CD14-positive monocyte (primary cell): ENCODE results near the gene EXPH5. TPM values are rescaled to one million over a fixed set of nuclear protein-coding genes. Genes with fewer than 3 reads are reported as not detected.
"Not testable (repeated sequence)": the region's sequence is repeated elsewhere in the genome, so short reads cannot be mapped to it uniquely, and the experiment has no call there.

Experiments
- DNase-seq, 3 donors: peaks; one replicate each; pipeline ENCODE4 v3.0.0-alpha.2; 2011 to 2022
- H2AFZ ChIP-seq: 2 replicates; pipeline ENCODE4 v1.6.0; 2012; ENCODE audit warnings: mild to moderate bottlenecking, low read depth, low read length, inconsistent platforms; ENCODE audit not compliant: insufficient read depth, poor library complexity, severe bottlenecking
- H3K27ac ChIP-seq, 2 donors: 1 replicate in 1 of 2; 2 replicates in 1 of 2; pipeline ENCODE4 v1.5.1; 2012 to 2013; ENCODE audit warnings: low read length in 2 of 2, control low read depth in 1 of 2, inconsistent platforms in 1 of 2, low read depth in 1 of 2, mild to moderate bottlenecking in 1 of 2
- H3K27me3 ChIP-seq, 2 donors: one replicate each; pipeline versions ENCODE4 v1.6.0 to v1.6.1; 2011 to 2013; ENCODE audit warnings: low read length in 2 of 2; ENCODE audit not compliant: control insufficient read depth in 2 of 2, insufficient read depth in 2 of 2
- H3K36me3 ChIP-seq, 2 donors: replicated peaks in 1 of 2; 1 replicate in 1 of 2; 2 replicates in 1 of 2; pipeline versions ENCODE4 v1.5.1 to v1.6.1; 2012 to 2013; ENCODE audit warnings: low read length in 2 of 2, control low read depth in 1 of 2, inconsistent platforms in 1 of 2, mild to moderate bottlenecking in 1 of 2; ENCODE audit not compliant: insufficient read depth in 2 of 2, control insufficient read depth in 1 of 2
- H3K4me1 ChIP-seq, 2 donors: 1 replicate in 1 of 2; 2 replicates in 1 of 2; pipeline versions ENCODE4 v1.5.1 to v1.6.1; 2012 to 2013; ENCODE audit warnings: low read length in 2 of 2, control low read depth in 1 of 2, inconsistent platforms in 1 of 2, mild to moderate bottlenecking in 1 of 2, moderate library complexity in 1 of 2; ENCODE audit not compliant: insufficient read depth in 2 of 2, control insufficient read depth in 1 of 2
- H3K4me2 ChIP-seq: replicated peaks from 2 replicates; pipeline ENCODE3; 2012; ENCODE audit warnings: low read length, moderate library complexity, mild to moderate bottlenecking; ENCODE audit not compliant: poor library complexity, severe bottlenecking; ENCODE audit errors: extremely low read depth
- H3K4me3 ChIP-seq, 3 experiments: fragments of 200-600 bp in 1 of 3; sonication (generic) in 1 of 3; replicated peaks in 1 of 3; 1 replicate in 2 of 3; 2 replicates in 1 of 3; pipeline ENCODE4 v1.5.1; 2011 to 2013; ENCODE audit warnings: low read length in 3 of 3, mild to moderate bottlenecking in 3 of 3, control low read depth in 2 of 3, low read depth in 2 of 3, inconsistent platforms in 1 of 3, moderate library complexity in 1 of 3
- H3K79me2 ChIP-seq: 2 replicates; pipeline ENCODE4 v1.6.0; 2012; ENCODE audit warnings: mild to moderate bottlenecking, control low read depth, inconsistent platforms, low read length, moderate library complexity; ENCODE audit not compliant: insufficient read depth
- H3K9ac ChIP-seq: 2 replicates; pipeline ENCODE4 v1.6.0; 2017; ENCODE audit warnings: low read length, mild to moderate bottlenecking; ENCODE audit not compliant: insufficient read depth, poor library complexity, severe bottlenecking
- H3K9me3 ChIP-seq, 2 donors: replicated peaks in 1 of 2; 1 replicate in 1 of 2; 2 replicates in 1 of 2; pipeline versions ENCODE4 v1.5.1 to v1.6.1; 2012 to 2013; ENCODE audit warnings: low read length in 2 of 2, control low read depth in 1 of 2; ENCODE audit not compliant: control insufficient read depth in 1 of 2, insufficient read depth in 1 of 2
- H4K20me1 ChIP-seq: 2 replicates; pipeline ENCODE4 v1.6.0; 2012; ENCODE audit warnings: mild to moderate bottlenecking, low read length, control low read depth, moderate library complexity; ENCODE audit not compliant: insufficient read depth
- H3K27ac Mint-ChIP-seq, 7 donors: one replicate each; pipeline ENCODE4 v1.8.0; 2020; ENCODE audit warnings: mild to moderate bottlenecking in 7 of 7, mixed read lengths in 7 of 7, moderate library complexity in 6 of 7, inconsistent platforms in 2 of 7
- H3K27me3 Mint-ChIP-seq, 3 donors: one replicate each; pipeline ENCODE4 v1.8.0; 2021 to 2022; ENCODE audit warnings: low read depth in 3 of 3, mild to moderate bottlenecking in 3 of 3, mixed read lengths in 3 of 3, moderate library complexity in 3 of 3, inconsistent platforms in 1 of 3
- H3K36me3 Mint-ChIP-seq, 2 donors: one replicate each; pipeline ENCODE4 v1.8.0; 2020; ENCODE audit warnings: mixed read lengths in 2 of 2, inconsistent platforms in 1 of 2, mild to moderate bottlenecking in 1 of 2
- H3K4me1 Mint-ChIP-seq: one replicate; pipeline ENCODE4 v1.8.0; 2020; ENCODE audit warnings: mild to moderate bottlenecking, mixed read lengths
- H3K4me3 Mint-ChIP-seq, 2 donors: one replicate each; pipeline ENCODE4 v1.8.0; 2020; ENCODE audit warnings: mild to moderate bottlenecking in 2 of 2, mixed read lengths in 2 of 2, moderate library complexity in 1 of 2
- H3K9me3 Mint-ChIP-seq, 7 donors: one replicate each; pipeline ENCODE4 v1.8.0; 2020 to 2022; ENCODE audit warnings: mixed read lengths in 7 of 7, mild to moderate bottlenecking in 6 of 7, moderate library complexity in 6 of 7, inconsistent platforms in 2 of 7
- CTCF ChIP-seq: fragments of 200-600 bp; IDR thresholded peaks from one replicate; pipeline ENCODE4 v1.8.0; 2022; ENCODE audit warnings: antibody characterized with exemption, mild to moderate bottlenecking
- WGBS: methylation state at CpG from one replicate; pipeline ENCODE4 v1.1.5; 2013; ENCODE audit warnings: missing lambda C conversion rate; ENCODE audit not compliant: insufficient coverage; 5-methylcytosine and 5-hydroxymethylcytosine counted together
- intact Hi-C, 2 donors: fragments of 100-400 bp; cut with micrococcal nuclease; formaldehyde crosslinking; loops; one replicate each; pipeline versions ENCODE4 v1.15.0 to v1.15.1; 2023
- polyA minus RNA-seq: library from RNA; depleted of rRNA, polyadenylated mRNA; stranded (reverse); fragments of >200 nt; gene quantifications from 2 replicates; pipeline ENCODE4 v1.2.3, GENCODE V29; 2012
- polyA plus RNA-seq, 3 donors: library from polyadenylated mRNA; depleted of rRNA in 1 of 3; unstranded in 2 of 3; stranded (reverse) in 1 of 3; fragments of 300-500 nt in 2 of 3; fragments of >200 nt in 1 of 3; fragmentation: Illumina TruSeq in 2 of 3; gene quantifications; 1 replicate in 2 of 3; 2 replicates in 1 of 3; pipeline ENCODE4 v1.2.3, GENCODE V29; 2012 to 2021
- total RNA-seq, 12 experiments: library from RNA in 1 of 12; stranded (reverse) in 1 of 12; fragments of 120-200 nt in 1 of 12; gene quantifications; one replicate each; pipeline ENCODE4 v1.2.4 and lab custom pipeline; 2013 to 2026; ENCODE audit warnings: mixed read lengths in 6 of 12, inconsistent platforms in 1 of 12

Gene EXPH5, protein sequence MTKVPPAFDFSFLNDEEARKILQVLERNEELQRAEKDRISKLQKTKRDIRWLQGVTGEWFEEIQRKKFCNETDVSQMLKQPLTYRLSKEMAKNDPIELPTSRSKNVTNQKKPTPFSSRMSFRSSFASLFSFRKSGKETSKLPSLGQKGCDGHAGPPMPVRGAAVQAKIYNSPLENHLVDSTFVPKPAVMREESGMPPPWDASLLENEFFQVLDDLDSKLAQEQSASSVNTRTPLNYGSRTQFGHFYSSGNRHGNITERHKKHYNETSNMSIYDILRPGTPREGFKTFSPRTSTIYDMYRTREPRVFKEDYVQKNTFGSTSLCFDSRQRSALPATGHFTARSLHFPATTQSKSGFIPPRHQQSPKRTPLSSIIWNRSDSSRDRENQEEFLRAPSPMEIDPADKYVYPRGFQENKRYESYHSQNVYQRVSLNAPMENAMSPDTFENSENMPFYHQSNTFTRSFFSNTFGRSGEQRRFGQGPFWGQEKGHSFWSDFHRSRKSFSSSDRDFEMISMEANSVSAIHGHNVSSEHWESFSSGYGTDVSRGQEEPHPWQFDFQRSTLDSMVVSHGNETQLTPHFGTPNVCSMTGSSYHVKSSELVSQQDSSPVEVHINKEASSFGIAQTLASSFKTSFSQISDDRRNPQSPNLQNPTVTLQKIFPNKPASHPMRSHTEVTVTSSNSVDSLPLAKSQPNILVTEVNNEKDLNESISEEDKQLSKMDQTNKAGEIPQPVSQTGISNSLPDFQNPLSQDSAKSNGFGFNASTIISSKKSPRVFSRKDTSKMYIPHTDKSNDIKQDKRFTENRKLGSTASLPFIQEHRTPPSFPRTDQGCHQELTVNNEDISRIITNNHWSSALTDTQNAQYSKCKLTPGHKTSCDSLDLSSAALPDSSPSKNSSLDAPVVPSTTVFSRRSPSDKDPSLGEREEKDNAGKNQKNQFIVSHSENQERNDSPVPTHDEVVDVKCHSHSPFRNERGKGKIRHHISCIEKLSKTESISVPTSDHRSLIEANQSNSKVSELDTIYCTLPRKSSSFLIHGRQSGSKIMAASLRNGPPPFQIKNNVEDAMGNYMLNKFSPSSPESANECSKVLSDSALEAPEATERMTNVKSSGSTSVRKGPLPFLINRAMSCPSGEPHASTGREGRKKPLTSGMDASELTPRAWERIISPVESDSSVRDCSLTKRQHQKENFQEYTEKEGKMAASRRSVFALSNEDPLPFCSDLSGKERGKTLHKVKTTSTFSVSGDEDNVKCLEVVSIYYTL (N-terminal part only)
- total RNA-seq (2013), result 0.08 TPM
- polyA plus RNA-seq, result under 1 TPM in 2 of 3 donors, not detected in 1; 0.05 to 0.17 TPM
- 0.16 and 0.28 TPM in 2 replicates for polyA minus RNA-seq
- total RNA-seq (lab: John Stamatoyannopoulos, UW), result 0.36 to 12.3 (median 0.84) reads per million in 11 experiments

DNA sequence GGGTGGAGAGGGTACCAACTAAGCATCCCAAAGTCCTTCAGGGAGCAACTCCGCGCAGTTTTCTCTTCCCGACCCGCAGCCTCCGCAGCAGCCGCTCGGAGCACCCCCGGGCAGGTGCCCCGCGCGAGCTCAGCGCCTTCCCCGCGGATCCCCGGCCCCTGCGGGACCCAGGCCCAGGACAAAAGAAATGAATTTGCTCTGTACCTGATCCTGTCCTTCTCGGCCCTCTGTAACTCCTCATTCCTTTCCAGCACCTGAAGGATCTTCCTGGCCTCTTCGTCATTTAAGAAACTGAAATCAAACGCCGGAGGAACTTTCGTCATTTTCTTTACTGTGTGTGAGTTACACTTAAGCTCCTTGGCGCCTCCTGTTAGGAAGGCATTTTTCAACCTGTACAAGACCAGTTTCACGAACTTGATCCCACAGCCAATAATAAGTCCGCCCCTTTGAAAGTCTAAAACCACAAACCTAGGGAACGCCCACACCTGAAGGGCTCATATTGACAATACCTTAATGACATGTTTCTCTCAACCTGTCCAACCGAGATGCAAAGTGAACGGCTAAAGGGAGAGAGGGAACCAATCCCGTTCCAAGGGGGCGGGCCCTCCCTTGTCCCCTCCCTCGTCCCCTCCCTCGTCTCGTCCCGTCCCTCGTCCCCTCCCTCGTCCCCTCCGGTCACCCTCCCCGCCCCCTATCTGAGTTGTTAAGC, at the start of gene EXPH5:
EXPH5 (minus strand) TSS at position 555 of the 709 bp plus-strand sequence; CDS start at position 323, 232 bp downstream.
- Mint-ChIP-seq H3K4me1 (peaks cover 17% of the 10 kb centered on the region), H3K9me3 (peaks cover 0 to 1% (median 0%) of the 10 kb centered on the region in 7 donors), H3K27ac (peak within 1 kb of the TSS; percentile 64 to 94 (median 81)), H3K4me3 (peak within 1 kb of the TSS; percentile 93 to 100), H3K27me3 (peaks cover 14 to 27% (median 16%) of the 10 kb centered on the region in 3 donors), H3K36me3 (peaks cover 0 to 1% of the 10 kb centered on the region in 2 donors)
- Histone ChIP-seq H3K4me3 (peak within 1 kb of the TSS; percentile 57 to 99 (median 97)), H3K27ac (peak within 1 kb of the TSS in 1 of 2 donors; percentile 62), H2AFZ (peak within 1 kb of the TSS; percentile 86), H3K27me3 (peaks cover 5 to 18% of the 10 kb centered on the region in 2 donors), H4K20me1 (no peaks in the 10 kb centered on the region), H3K4me2 (peak within 1 kb of the TSS; percentile 92), H3K4me1 (peaks cover 5 to 12% of the 10 kb centered on the region in 2 donors), H3K9ac (peak within 1 kb of the TSS; percentile 76), H3K79me2 (no peaks in the 10 kb centered on the region), H3K36me3 (no peaks in the 10 kb centered on the region), H3K9me3 (no peaks in the 10 kb centered on the region)
- WGBS, result under 1% methylated on average over 22 of the region's 37 CpGs
- DNase-seq, result peak; percentile 61 to 68 (median 61)
- intact Hi-C loops, result no loop called here
- TF ChIP-seq CTCF, result no peak

DNA sequence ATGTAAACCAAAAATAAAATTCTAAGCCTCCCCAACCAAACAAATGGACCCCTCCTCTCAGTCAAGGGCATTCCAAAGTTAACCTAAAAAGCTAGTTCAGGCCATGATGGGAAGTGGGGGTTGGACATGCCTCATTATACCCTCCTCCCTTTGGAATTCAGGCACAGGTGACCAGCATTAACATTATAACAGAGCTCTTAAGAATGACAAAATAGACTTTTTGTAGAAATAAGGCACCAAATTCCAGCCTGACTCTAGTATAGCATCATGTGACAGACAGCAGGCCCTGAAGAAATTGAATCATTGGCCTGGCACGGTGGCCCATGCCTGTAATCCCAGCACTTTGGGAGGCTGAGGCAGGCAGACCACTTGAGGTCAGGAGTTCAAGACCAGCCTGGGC, 48.2 kb upstream of the EXPH5 start:
- intact Hi-C loops, H3K9ac ChIP-seq, H3K79me2 ChIP-seq, H2AFZ ChIP-seq, H3K9me3 ChIP-seq, H3K4me3 ChIP-seq, H3K36me3 Mint-ChIP-seq, H3K4me3 Mint-ChIP-seq, H4K20me1 ChIP-seq, H3K4me2 ChIP-seq, DNase-seq, H3K9me3 Mint-ChIP-seq, H3K27me3 ChIP-seq, H3K4me1 ChIP-seq, H3K27me3 Mint-ChIP-seq, H3K27ac Mint-ChIP-seq, H3K27ac ChIP-seq, H3K36me3 ChIP-seq, H3K4me1 Mint-ChIP-seq: not testable (repeated sequence)
- WGBS, result 100% methylated on average over 1 of the region's 1 CpG
